NCI-H446 (cell line): ENCODE results near the gene PRKD2.

Source experiments
- DNase-seq, 2 experiments: peaks; one replicate each; lab custom pipeline; 2025; lab: John Stamatoyannopoulos, UW

The PRKD2 gene

DNA sequence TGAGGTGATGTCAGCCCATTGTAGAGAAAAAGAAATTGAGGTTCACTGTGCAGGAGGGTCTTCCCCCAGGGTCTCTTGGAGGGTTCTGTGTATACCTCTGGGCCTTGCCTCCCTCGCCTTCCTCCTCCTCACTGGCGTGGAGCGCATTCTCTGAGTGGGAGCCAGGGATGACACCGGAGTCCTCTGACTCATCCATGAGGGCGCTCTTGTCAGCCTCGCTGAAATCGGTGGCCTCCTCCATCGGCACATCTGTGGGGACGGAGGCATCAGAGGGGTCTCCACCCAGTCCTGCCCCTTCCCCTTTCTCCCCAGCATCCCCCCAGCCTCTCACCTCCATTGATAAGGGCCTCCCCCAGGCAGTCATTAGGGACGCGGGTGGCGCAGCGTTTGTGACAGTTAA lies 16.2 kb downstream of the PRKD2 start:
- DNase-seq: no peak

DNA sequence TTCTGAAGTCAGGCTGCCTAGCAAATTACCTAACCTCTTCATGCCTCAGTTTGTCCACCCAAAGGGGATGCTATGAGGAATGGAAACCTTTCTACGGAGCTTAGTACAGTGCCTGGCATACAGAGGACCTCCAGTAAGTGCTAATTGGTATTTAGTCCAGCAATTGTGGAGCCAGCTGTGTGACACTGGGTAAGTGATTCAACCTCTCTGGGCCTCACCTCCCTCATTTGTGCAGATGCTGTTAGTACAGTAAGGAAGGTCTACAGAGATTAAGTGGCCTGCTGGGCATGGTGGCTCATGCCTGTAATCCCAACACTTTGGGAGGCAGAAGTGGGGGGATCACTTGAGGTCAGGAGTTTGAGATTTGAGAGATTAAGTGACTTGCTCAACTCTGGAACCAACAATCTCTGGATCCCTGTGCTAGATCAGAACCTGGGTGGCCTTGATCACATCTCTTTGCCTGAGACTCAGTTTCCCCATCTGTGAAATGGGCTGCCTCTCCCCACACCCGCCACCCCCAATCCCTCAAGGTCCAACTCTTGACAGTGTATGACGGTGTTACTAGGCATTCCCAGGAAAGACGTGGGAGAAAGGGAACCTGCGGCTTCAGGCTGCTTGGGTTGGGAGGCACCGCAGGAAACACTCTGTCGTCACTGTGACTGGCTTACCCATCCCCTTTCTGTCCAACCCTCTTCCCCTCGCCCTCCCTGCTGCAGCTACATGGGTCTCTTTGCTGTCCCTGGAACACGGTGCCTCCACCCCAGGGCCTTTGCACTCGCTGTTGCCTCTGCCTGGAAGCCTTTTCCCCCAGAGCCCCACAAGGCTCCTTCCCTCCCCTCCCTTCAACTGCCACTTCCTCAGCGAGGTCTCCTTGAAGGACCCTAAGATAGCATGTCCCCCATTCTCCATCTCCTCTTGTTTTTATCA lies 18.3 kb downstream of the PRKD2 start:
- no peak for DNase-seq

DNA sequence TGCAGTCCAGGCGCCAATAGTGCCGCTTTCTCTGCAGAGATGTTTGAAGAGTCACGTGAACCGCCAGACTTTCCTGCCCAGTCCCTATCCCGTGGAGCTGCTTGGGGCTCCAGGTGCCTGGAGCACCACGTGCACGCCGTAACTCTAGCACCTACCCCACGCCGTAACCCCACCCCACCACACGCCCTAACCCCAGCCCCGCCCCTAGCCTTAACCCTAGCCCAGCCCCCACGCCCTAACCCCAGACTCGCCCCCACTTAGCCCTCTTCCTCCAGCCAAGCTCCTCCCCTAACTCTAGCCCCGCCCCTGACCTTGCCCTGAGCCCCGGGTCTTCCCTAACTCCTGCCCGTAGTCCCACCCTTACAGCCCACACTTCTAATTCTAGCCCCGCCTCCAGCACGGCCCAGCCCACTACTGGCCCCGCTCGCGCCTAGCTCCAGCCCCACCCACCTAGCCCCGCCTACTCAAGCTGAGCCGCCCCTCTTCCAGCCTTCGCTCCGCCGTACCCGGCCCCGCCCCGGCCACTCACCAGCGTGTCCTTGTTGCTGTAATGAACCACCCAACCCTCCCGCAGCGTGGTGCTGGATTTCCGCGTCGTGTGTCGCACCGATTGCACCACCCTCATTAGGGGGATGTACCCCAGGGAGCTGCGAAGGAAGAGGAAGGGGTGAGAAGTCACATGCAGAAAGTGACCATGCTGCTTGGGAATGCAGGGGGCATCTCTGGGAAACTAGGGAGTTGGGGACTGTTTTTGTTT lies 19.5 kb downstream of the PRKD2 start:
- no peak for DNase-seq

DNA sequence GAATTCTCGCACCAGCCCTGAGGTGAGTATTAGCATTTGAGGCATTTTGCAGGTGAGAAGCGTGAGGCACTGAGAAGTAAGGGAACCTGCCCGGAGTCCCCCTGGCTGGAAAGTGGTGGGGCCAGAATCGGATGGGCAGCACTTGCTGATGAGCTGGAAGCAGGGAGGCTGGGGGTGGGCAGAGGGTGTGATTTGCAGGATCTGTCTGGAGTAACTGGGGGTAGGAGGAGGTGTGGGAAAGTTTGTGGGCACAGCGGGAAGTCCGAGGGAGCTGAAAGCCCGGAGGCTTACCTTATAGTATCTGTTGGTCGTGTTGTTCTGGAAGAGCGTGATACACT lies 20.1 kb downstream of the PRKD2 start:
- DNase-seq: no peak

DNA sequence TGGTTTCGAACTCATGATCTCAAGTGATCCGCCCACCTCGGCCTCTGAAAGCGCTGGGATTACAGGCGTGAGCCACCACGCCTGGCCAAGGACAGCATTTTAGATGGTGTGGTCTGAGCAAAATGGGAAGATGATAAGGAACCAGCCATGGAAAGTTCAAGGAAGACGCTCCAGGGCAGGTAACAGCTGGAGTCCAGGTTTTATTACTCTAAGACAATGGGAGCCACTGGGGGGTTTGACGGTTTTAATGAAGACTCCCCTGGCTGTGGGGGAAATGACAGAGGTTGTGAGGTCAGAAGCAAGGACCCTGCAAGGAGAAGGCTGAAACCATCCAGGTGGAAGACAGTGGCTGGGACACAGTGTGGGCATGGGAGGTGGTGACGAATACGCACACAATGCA lies 20.9 kb downstream of the PRKD2 start:
- DNase-seq: no peak

DNA sequence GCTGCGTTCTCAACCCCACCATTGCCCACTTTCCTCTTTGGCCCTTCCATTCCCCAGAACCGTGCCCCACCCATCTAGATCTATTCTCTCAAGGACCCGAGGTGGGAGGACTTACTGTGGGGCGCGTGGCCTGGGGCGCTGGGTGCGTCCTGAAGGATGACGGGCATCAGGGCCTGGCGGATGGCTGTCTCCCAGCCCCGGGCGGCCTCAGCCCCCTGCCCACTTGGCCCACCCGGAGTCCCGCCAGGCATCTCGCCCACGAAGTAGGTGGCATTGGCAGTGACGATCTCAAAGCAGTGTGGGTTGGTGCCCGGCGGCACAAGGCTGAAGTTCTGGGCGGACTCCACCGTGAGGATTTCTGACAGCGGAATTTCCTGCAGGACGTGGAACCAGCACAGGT lies 23.2 kb downstream of the PRKD2 start:
- DNase-seq: no peak

DNA sequence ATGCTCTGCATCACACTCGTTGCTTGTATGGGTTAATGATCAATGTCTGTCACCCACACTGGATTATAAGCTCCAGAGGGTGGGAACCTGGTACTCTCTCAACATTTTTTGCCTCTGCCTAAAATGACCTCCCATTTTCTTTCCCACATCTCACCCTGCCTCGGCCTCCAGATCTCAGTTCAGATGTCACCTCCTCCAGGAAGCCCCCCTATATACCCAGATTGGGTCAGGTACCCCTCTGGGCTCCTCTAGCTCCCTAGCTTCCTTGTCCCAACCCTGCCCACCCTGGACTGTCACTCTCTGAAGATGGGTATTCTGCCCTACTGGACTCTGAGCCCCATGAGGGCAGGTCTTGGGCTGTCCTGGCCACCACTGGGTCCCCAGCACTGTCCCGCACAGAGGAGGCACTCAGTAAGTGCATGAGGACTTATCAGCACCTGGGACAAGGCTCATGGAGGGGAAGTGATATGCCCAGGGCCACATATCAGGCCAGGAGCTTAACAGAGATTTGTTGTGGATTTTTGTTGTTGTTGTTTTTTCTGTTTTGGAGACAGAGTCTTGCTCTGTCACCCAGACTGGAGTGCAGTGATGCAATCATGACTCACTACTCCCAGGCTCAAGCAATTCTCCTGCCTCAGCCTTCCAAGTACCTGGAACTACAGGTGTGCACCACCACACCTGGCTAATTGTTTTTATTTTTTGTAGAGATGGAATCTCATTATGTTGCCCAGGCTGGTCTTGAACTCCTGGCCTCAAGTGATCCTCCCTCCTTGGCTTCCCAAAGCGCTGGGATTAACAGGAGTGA lies 23.8 kb downstream of the PRKD2 start:
- DNase-seq: no peak

DNA sequence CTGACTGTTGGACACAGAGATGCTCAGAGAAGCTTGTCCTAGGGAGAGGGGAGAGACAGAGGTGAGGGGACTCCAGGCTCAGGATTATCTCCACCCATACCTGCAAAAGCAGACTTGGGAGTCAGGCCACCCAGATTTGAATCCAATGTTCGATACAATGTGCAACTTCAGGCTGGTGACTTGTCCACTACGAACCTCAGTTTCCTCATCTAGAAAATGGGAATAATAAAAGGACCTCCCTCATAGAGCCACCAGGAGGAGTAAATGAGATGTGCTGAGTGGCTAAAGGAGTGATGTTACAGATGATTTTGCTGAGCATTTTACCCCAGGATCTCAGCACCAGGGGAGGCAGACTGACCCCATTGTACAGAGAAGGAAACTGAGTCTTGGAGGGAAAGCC lies 25.0 kb downstream of the PRKD2 start:
- DNase-seq: no peak

DNA sequence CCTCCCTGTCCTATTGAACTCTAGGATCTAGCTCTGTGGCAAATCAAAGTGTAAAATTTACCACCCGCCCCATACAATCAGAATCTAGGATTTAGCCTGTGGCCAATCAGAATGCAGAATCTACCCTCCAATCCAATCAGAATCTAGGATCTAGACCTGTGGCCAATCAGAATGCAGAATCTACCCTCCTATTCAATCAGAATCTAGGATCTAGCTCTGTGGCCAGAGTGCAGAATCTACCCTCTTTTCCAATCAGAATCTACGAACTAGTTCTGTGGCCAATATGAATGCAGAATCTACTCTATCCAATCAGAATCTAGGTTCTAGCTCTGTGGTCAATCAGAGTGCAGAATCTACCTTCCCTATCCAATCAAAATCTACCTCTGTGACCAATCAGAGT lies 25.8 kb downstream of the PRKD2 start:
- DNase-seq: no peak

GRCh38 chr19:46689358-46689757 lies 27.6 kb downstream of the PRKD2 start:
- DNase-seq: no peak

- DNase-seq: no peak
Measured at GRCh38 chr19:46687438-46688145, 29.3 kb downstream of the PRKD2 start.

GRCh38 chr19:46685189-46685588 lies 31.7 kb downstream of the PRKD2 start:
- no peak for DNase-seq

- no peak for DNase-seq
Measured at GRCh38 chr19:46678110-46678732, 38.7 kb downstream of the PRKD2 start.

DNA sequence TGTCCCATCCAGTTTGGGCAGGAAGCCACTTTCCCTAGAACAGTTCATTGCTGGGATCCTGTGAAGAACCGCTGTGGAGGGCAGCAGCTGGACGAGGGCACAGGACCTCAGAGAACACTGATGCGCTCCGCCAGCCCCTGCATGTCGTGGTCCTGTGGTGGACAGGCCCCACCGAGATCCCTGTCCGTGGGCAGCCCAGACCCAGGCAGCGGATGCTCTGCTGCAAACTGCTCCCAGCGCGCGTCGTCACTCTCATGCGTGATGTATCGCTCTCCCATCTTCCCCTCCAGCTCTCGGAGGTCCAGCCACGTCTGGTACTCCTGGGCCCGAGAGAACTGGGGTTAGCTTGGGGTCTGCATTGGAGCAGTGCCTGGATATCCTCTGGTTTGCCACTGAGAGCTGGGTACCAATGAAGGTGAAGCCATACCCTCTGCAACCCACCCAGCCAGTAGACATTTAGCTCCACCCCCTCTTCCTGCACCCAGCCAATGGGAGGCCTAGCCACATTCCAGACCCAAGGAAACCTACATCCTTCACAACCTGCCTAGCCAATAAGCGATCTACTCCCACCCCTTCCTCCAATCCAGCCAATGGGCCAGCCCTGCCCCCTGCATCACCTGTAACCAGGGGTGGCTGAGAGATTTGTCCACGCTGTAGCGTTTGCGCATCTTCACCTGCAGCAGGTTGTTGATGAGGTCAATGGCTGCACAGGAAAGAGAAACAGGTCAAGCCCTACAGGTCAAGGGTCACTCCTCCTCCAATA lies 42.3 kb downstream of the PRKD2 start:
- DNase-seq: no peak

- no peak for DNase-seq
Measured at GRCh38 chr19:46670813-46671212, 46.1 kb downstream of the PRKD2 start.

DNA sequence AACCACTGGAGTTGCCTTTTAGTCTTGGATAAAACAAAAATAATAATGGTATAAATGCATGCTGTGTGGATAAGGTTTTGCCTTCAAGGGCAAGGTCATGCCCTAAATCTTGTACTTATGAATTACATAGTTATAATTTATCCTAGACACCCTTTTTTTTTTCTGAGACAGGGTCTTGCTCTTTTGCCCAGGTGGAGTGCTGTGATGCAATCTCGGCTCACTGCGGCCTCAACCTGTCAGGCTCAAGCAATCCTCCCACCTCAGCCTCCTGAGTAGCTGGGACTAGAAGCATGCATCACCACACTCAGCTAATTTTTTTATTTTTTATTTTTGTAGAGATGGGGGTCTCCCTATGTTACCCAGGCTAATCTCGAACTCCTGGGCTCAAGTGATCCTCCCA lies 48.3 kb downstream of the PRKD2 start:
- DNase-seq: no peak

DNA sequence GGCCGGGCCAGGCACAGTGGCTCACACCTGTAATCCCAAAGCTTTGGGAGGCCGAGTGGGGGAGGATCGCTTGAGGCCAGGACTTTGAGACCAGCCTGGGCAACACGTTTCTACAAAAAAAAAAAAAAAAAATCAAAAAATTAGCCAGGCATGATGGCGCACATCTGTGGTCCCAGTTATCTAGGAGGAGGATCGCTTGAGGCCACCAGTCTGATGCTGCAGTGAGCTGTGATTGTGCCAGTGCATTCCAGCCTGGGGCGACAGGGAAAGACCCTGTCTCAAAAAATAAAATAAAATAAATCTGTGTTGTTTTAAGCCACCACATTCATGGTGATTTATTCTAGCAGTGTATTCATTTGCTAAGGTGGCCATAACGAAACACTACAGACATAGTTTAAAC lies 51.8 kb downstream of the PRKD2 start:
- no peak for DNase-seq

GRCh38 chr19:46661735-46662592 lies 55.0 kb downstream of the PRKD2 start:
- peak; percentile 81 to 86 for DNase-seq

- peak; percentile 100 for DNase-seq
Measured at GRCh38 chr19:46661020-46661731, 55.7 kb downstream of the PRKD2 start, which contains the start of gene DACT3. Gene DACT3 (minus strand): TSS chr19:46661182. CDS start chr19:46661064, 118 bp downstream.
